GM12874 (cell line): Measurements from ENCODE around the gene VPS13C.

Source experiments
- CTCF ChIP-seq: IDR thresholded peaks from 2 replicates; pipeline ENCODE4 v1.5.1; 2011; ENCODE audit warnings: low read depth, mild to moderate bottlenecking, control low read depth, low read length, moderate library complexity; ENCODE audit not compliant: insufficient read depth

Gene VPS13C

GRCh38 chr15:62026487-62027262 lies 33.6 kb downstream of the VPS13C start:
- no peak for TF ChIP-seq CTCF

DNA sequence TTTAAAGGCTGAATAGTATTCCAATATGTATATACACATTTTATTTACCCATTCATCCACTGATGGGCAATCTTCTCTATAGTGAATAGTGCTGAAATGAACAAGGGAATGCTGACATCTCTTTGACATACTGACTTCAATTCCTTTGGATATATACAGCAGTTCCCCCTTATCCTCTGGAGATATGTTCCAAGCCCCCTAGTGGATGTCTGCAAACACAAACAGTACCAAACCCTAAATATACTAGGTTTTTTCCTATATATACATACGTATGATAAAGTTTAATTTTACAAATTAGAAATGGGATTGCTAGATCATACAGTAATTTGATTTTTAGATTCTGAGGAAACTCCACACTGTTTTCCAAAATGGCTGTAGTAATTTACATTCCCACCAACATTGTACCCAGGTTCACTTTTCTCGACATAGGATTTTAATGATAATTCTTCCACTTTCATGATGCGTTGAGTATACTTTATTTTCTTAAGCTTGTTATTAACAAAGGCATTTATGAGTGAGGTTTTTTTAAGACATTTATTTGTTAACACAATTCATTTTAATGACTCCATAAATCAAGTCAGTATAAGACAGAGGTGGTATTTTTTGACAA lies 38.2 kb downstream of the VPS13C start:
- 0 out of 2 replicates have a peak, but pooled peaks have one; percentile 6 for TF ChIP-seq CTCF

DNA sequence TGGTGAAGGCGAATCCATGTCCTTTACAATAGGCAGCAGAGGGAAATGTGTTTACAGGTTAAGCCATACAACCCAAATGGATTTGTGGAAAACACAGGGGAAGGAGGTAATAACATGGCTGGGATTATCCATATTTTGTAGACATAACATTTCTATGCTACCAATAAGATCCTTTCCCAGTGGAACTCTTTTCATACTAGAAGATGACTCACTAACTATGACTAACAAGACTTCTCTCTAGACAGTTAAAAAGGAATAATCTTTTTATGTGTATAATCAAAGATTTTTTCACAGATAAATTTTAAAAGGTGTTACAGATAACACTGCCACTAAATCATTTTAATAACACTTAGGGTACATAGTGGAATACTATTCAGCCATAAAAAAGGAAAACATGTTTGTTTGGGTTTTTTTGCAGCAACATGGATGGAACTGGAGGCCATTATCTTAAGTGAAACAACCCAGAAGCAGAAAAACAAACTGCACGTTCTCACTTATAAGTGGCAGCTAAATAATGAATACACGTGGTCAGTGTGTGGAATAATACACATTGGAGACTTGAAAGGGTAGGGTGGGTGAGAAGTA lies 39.6 kb downstream of the VPS13C start:
- no peak for TF ChIP-seq CTCF

GRCh38 chr15:61997786-61998185 lies 62.5 kb downstream of the VPS13C start:
- no peak for TF ChIP-seq CTCF

DNA sequence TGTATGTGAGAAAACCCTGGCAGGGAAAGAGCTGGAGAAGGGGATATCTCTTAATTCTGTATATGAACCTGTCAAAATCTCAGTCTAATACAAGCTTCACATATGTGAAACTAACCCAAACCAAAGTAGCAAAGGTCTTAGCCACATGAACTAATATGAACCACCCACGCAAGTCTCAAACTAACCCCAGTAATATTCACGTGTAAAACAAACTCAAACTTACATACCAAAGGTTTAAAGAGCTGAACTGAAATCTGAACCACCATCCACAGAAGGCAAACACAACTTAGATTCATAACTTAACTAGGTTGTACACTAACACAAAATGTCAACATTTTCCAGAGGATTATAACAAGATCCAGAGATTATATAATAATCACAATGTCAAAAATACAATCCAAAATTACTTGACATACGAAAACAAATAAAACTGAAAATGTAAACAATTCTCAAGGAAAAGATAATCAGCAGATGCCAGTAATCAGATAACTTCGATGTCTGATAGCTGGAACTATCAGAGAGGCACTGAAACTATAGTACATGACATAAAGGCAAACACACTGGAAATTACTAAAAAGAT lies 64.1 kb downstream of the VPS13C start:
- no peak for TF ChIP-seq CTCF

GRCh38 chr15:61994216-61994615 lies 66.0 kb downstream of the VPS13C start:
- no peak for TF ChIP-seq CTCF

DNA sequence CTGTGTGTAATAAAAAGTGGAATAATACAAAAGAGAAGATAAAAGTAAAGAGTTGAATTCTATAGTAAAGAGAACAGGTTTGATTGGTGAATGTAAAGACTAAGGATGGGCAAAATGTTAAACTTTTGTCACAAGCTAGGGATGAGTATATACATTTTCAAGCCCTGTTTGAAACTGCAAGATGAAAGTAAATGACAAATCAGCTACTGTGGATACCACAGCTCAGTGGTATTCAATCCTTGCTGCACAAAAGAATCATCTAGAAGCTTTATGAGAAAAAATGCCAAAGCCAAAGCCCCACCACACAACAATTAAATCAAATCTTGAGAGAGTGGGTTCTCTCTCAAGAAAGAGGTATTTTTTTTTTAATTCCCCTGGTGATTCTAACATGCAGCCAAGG lies 67.7 kb downstream of the VPS13C start:
- no peak for TF ChIP-seq CTCF
